SK-N-SH (cell line): ENCODE data around the gene HDGFL2. TPM values are rescaled to one million over a fixed set of nuclear protein-coding genes. Genes with fewer than 3 reads are reported as not detected.

ENCODE experiments used
- CTCF ChIA-PET: fragments of 300-600, 350-600 bp; formaldehyde crosslinking; extraction: SDS; loops from one replicate; lab custom pipeline; 2021; lab: Yijun Ruan, JAX
- POLR2A ChIA-PET: fragments of 350-600 bp; sonication (Branson Sonifier 250); formaldehyde crosslinking; extraction: SDS; loops from one replicate; lab custom pipeline; 2020; ENCODE audit warnings: antibody characterized with exemption, inconsistent platforms; lab: Yijun Ruan, JAX
- DNase-seq: peaks from one replicate; pipeline ENCODE4 v3.0.0; 2012
- H2AFZ ChIP-seq: fragments of 200-600 bp; sonication (generic); 2 replicates; pipeline ENCODE4 v1.8.1; 2016; ENCODE audit warnings: antibody characterized with exemption, mild to moderate bottlenecking, low read depth
- H3F3A ChIP-seq: fragments of 200-600 bp; sonication (generic); replicated peaks from 2 replicates; pipeline ENCODE3; 2016; ENCODE audit warnings: antibody characterized with exemption, mild to moderate bottlenecking; ENCODE audit not compliant: insufficient read depth
- H3K27ac ChIP-seq, 2 experiments: fragments of 200-500 bp in 1 of 2; fragments of 200-600 bp in 1 of 2; sonication (Bioruptor generic) in 1 of 2; sonication (generic), shearing (Covaris generic) in 1 of 2; 2 replicates each; pipeline versions ENCODE4 v1.5.1 to v1.6.1; 2014 to 2016; ENCODE audit warnings: low read depth in 2 of 2, inconsistent platforms in 1 of 2, low read length in 1 of 2, mild to moderate bottlenecking in 1 of 2, mixed read lengths in 1 of 2
- H3K27me3 ChIP-seq: fragments of 200-600 bp; sonication (generic), shearing (Covaris generic); 2 replicates; pipeline ENCODE4 v1.6.1; 2016; ENCODE audit warnings: mixed run types; ENCODE audit not compliant: insufficient read depth
- H3K36me3 ChIP-seq, 2 experiments: fragments of 200-500 bp in 1 of 2; fragments of 200-600 bp in 1 of 2; sonication (Bioruptor generic) in 1 of 2; sonication (generic) in 1 of 2; replicated peaks in 1 of 2; 2 replicates each; pipeline versions ENCODE3 to v1.5.1; 2014 to 2016; ENCODE audit warnings: low read length in 1 of 2, mild to moderate bottlenecking in 1 of 2; ENCODE audit not compliant: insufficient read depth in 2 of 2, control insufficient read depth in 1 of 2
- H3K4me1 ChIP-seq, 2 experiments: fragments of 200-500 bp in 1 of 2; fragments of 200-600 bp in 1 of 2; sonication (Bioruptor generic) in 1 of 2; sonication (generic), shearing (Covaris generic) in 1 of 2; 2 replicates each; pipeline versions ENCODE4 v1.5.1 to v1.6.1; 2014 to 2016; ENCODE audit warnings: low read depth in 1 of 2, low read length in 1 of 2, mixed run types in 1 of 2; ENCODE audit not compliant: insufficient read depth in 2 of 2, control insufficient read depth in 1 of 2
- H3K4me2 ChIP-seq: fragments of 200-600 bp; sonication (generic), shearing (Covaris generic); 2 replicates; pipeline ENCODE4 v1.6.1; 2017; ENCODE audit warnings: mixed run types
- H3K4me3 ChIP-seq, 2 experiments: fragments of 200-500 bp in 1 of 2; fragments of 200-600 bp in 1 of 2; sonication (Bioruptor generic) in 1 of 2; sonication (generic), shearing (Covaris generic) in 1 of 2; 2 replicates each; pipeline versions ENCODE4 v1.5.1 to v1.8.1; 2014 to 2016; ENCODE audit warnings: low read depth in 2 of 2, inconsistent platforms in 1 of 2, low read length in 1 of 2, mild to moderate bottlenecking in 1 of 2, mixed read lengths in 1 of 2, moderate library complexity in 1 of 2
- H3K79me2 ChIP-seq: fragments of 200-600 bp; sonication (generic); 2 replicates; pipeline ENCODE4 v1.8.1; 2017; ENCODE audit warnings: mild to moderate bottlenecking; ENCODE audit not compliant: insufficient read depth
- H3K9ac ChIP-seq: fragments of 200-600 bp; sonication (generic); 2 replicates; pipeline ENCODE4 v1.6.1; 2017; ENCODE audit warnings: mixed run types
- H3K9me2 ChIP-seq: fragments of 200-600 bp; sonication (generic); 2 replicates; pipeline ENCODE4 v1.6.1; 2017; ENCODE audit warnings: mixed run types
- H3K9me3 ChIP-seq: fragments of 200-600 bp; sonication (generic); 2 replicates; pipeline ENCODE4 v1.6.1; 2017; ENCODE audit warnings: mixed run types, mild to moderate bottlenecking, moderate library complexity
- H4K20me1 ChIP-seq: fragments of 200-600 bp; sonication (generic); 2 replicates; pipeline ENCODE4 v1.6.1; 2017; ENCODE audit warnings: mild to moderate bottlenecking, mixed run types; ENCODE audit not compliant: insufficient read depth
- CHD2 ChIP-seq: fragments of 150-350 bp; IDR thresholded peaks from 2 replicates; pipeline ENCODE4 v1.6.1; 2018; ENCODE audit warnings: low read length; ENCODE audit not compliant: partially characterized antibody
- ELF1 ChIP-seq: IDR thresholded peaks from 2 replicates; pipeline ENCODE4 v1.4.0; 2012
- MAX ChIP-seq: IDR thresholded peaks from 2 replicates; pipeline ENCODE4 v1.4.0; 2012; ENCODE audit warnings: low read depth
- MEF2A ChIP-seq: IDR thresholded peaks from 2 replicates; pipeline ENCODE4 v1.4.0; 2012; ENCODE audit warnings: low read depth, borderline replicate concordance
- NRF1 ChIP-seq: IDR thresholded peaks from 2 replicates; pipeline ENCODE4 v1.6.1; 2012; ENCODE audit warnings: low read depth, mild to moderate bottlenecking, low read length
- RCOR1 ChIP-seq: fragments of 150-350 bp; IDR thresholded peaks from 2 replicates; pipeline ENCODE4 v1.6.1; 2017; ENCODE audit warnings: antibody characterized with exemption, low read length
- SIN3A ChIP-seq: IDR thresholded peaks from 2 replicates; pipeline ENCODE4 v1.6.1; 2012; ENCODE audit warnings: low read depth, mild to moderate bottlenecking, low read length, moderate library complexity, borderline replicate concordance
- SMC3 ChIP-seq: IDR thresholded peaks from 2 replicates; pipeline ENCODE4 v1.6.1; 2012; ENCODE audit warnings: low read depth, low read length, improper control_type of control experiment
- TCF12 ChIP-seq: IDR thresholded peaks from 2 replicates; pipeline ENCODE4 v1.4.0; 2012
- USF2 ChIP-seq: fragments of 150-350 bp; IDR thresholded peaks from 2 replicates; pipeline ENCODE4 v1.6.1; 2017; ENCODE audit warnings: antibody characterized with exemption, low read length, low read depth, borderline replicate concordance
- WGBS: methylation state at CpG from one replicate; pipeline ENCODE4 v1.1.6; 2017; ENCODE audit warnings: low lambda C conversion rate; 5-methylcytosine and 5-hydroxymethylcytosine counted together
- polyA plus RNA-seq, 3 experiments: library from polyadenylated mRNA; depleted of rRNA; stranded (reverse); fragments of >200 nt; gene quantifications; 2 replicates each; pipeline ENCODE4 v1.2.3, GENCODE V29; 2012

The HDGFL2 gene
- polyA plus RNA-seq, 1 of the 3 experiments (the other 2 are of a cell fraction) = 77.8 TPM

GRCh38 chr19:4504297-4504701 lies 32.2 kb downstream of the HDGFL2 start:
- 100% methylated on average over 2 of the region's 23 CpGs for WGBS

GRCh38 chr19:4504891-4505569 lies 32.9 kb downstream of the HDGFL2 start:
- Histone ChIP-seq H3K4me3 (no peak overlapping the region), H3K9me2 (no peaks in the 10 kb centered on the region), H3K36me3 (peaks cover 0 to 34% of the 10 kb centered on the region in 2 experiments), H3K9me3 (no peaks in the 10 kb centered on the region), H3K27ac (no peak overlapping the region), H3K27me3 (no peaks in the 10 kb centered on the region), H3K9ac (no peak overlapping the region), H4K20me1 (no peaks in the 10 kb centered on the region), H3K4me1 (0 out of 4 replicates have a peak, but pooled peaks cover 0 to 7% of the 10 kb centered on the region in 2 experiments), H3F3A (peaks cover 3% of the 10 kb centered on the region), H2AFZ (no peak overlapping the region), H3K79me2 (no peaks in the 10 kb centered on the region), H3K4me2 (no peak overlapping the region)
- DNase-seq = no peak
- TF ChIP-seq CHD2 (no peak), MAX (no peak), TCF12 (no peak), SIN3A (no peak), MEF2A (no peak), NRF1 (no peak), SMC3 (no peak), USF2 (no peak)
- WGBS = 98% methylated on average over 9 of the region's 15 CpGs
- ChIA-PET CTCF (interaction anchor here (0.5 to 4.1 kb wide), 3 partner anchors 19 to 43 kb away, joined by 3 to 24 read pairs (median 5); no protein-coding TSS in a partner anchor), POLR2A (interaction anchor here (0.6 kb wide), 1 partner anchor 1155 kb away, joined by 4 read pairs; no protein-coding TSS in a partner anchor)

More at GRCh38 chr19:4504297-4504701, 32.2 kb downstream of the HDGFL2 start:
- 0 out of 4 replicates have a peak, but pooled peaks cover 0 to 7% of the 10 kb centered on the region in 2 experiments for H3K4me1 ChIP-seq
- H3K9me2 ChIP-seq = no peaks in the 10 kb centered on the region
- H3K27ac ChIP-seq = no peak overlapping the region
- TF ChIP-seq MEF2A (no peak), RCOR1 (no peak), ELF1 (no peak), MAX (no peak), NRF1 (no peak)
- TF ChIP-seq, all 33 proteins: peak for 0
- no peaks in the 10 kb centered on the region for H3K79me2 ChIP-seq
- peaks cover 0 to 38% of the 10 kb centered on the region in 2 experiments for H3K36me3 ChIP-seq
- H3K4me2 ChIP-seq = no peak overlapping the region
- H3K9me3 ChIP-seq = no peaks in the 10 kb centered on the region
- no peak for DNase-seq
- H3K4me3 ChIP-seq = no peak overlapping the region
- no peaks in the 10 kb centered on the region for H4K20me1 ChIP-seq
- no peak overlapping the region for H2AFZ ChIP-seq
- POLR2A ChIA-PET = interaction anchor here (0.6 to 0.7 kb wide), 2 partner anchors 10 to 1952 kb away, joined by 3 read pairs; no protein-coding TSS in a partner anchor
- CTCF ChIA-PET = interaction anchor here (4.1 kb wide), 1 partner anchor 20 kb away, joined by 24 read pairs; no protein-coding TSS in a partner anchor
- peaks cover 3% of the 10 kb centered on the region for H3F3A ChIP-seq
- no peaks in the 10 kb centered on the region for H3K27me3 ChIP-seq
- no peak overlapping the region for H3K9ac ChIP-seq
